KG1 (cell line): ENCODE data around the gene CDKN2A.
A peak's percentile ranks its signal among the peaks of the same experiment; 100 is the strongest.

ENCODE experiments used
- DNase-seq: peaks from one replicate; lab custom pipeline; 2025; lab: John Stamatoyannopoulos, UW

CDKN2A gene

GRCh38 chr9:21993893-21994555, at the start of gene CDKN2A:
Gene CDKN2A (minus strand): TSS chr9:21994392.
- DNase-seq: no peak

GRCh38 chr9:22043928-22044327, 49.7 kb upstream of the CDKN2A start:
- DNase-seq: no peak

GRCh38 chr9:22041775-22042174, 47.6 kb upstream of the CDKN2A start:
- no peak for DNase-seq

DNA sequence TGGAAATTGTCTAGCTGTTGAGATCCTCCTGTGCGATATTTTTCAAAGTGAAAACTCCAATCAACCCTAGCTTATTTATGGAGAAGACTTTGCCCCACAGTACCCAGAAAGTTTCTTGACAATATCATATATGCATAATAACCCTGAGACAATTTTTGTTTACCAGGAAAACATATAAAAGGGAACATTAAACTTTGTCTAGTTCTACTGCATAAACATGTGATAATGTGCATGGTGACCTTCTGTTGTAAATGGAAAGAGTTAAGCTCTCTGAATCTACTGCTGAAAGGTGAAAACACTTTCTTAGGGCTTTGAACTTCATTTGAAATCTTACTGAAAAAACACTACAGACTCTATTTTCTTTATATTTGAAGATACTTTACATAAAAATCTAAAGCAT, 47.2 kb upstream of the CDKN2A start:
- no peak for DNase-seq

DNA sequence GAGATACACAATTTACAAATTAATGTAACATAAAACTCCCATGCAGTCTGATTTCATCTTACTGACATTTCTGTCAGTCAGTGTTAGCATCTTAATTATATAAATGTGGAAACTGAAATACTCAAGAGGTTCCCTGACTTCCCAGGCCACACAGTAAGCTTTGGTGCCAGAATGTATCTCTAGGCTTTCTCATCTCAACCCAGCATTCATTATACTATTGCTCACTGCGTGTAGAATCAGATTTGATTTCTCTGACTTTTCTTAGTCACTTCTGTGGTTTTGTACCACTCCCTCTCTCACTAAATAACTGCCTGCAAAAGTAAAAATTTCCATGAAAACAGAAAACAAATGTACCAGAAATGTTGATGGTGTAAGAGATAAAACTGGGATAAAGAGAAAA, 46.6 kb upstream of the CDKN2A start:
- no peak for DNase-seq

DNA sequence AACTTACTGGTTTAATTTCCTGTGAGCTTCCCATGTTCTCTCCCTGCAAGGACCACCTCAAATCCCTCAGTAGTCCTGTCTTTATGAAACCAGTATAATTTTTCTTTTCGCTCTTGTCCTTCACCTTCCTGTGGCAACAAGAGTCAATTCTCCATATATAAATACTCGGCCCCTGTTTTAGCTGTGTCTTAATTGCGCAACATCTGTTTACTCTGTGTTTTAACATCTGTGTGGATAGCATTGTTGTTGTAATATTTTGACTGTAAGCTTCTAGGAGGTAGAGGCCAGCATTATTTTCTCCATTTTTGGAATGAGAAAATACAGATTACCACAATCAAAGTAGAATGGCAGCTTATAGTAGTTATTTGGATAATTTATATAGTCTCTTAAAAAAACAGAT, 45.1 kb upstream of the CDKN2A start:
- no peak for DNase-seq

- no peak for DNase-seq
These were observed 43.9 kb upstream of the CDKN2A start for GRCh38 chr9:22037954-22038690.

DNA sequence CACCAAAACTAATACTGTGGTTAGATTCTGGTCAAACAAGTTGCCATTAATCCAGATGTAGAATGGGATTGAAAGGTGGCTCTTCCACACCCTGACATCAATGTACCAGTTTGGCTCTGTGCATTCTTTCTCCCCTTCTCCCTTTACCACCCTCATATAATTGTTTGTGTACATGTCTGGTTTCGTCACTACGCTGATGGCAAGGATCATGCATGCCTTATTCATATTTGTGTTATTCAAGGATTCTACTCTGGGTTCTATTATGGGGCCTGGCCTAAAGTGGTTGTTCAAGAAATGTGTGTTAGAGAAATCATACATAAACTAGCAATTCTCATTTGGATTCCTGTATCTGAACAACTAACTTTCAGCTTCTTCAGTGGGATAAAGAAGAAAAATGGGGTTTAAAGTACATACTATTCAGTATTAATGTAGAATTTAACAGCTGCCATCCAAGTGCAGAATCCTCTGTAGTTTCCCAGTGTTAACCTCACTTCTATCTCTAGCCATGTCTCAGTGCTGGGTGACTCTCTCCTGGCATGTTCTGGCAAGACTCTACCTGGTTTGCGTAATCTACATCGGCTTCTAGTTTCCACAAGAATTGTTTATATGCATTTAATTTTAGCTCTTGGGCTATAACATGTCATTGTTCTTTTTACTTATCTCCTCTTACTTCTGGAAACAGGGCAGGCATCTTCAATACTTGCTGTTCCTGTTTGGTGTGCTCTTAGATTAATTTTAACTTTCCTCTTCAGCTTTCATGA, 42.9 kb upstream of the CDKN2A start:
- no peak for DNase-seq

DNA sequence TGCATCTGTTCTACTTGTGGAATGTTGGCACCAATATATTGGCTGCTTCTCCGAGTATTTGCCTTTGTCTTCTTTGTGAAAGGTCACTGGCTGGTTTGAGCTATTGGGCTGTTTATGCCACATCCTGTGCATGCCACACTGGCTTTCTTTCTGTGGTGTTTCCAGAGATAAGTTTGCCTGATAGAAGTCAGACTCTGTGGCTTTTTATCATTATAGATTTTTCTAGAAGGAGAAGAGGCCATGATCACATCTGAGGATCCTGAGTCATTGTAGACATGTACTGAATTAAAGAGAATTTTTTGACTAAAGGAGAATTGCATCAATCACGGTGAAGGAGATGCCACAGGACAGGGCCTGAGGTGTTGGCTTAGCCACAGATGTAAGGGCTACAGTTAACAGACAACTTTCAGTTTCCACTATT, 41.4 kb upstream of the CDKN2A start:
- DNase-seq: no peak

GRCh38 chr9:22033012-22033630, 38.9 kb upstream of the CDKN2A start:
- DNase-seq: no peak

- DNase-seq: no peak
These were observed 37.6 kb upstream of the CDKN2A start for GRCh38 chr9:22031655-22032411.

GRCh38 chr9:22030101-22030598, 36.0 kb upstream of the CDKN2A start:
- DNase-seq: peak; percentile 45

DNA sequence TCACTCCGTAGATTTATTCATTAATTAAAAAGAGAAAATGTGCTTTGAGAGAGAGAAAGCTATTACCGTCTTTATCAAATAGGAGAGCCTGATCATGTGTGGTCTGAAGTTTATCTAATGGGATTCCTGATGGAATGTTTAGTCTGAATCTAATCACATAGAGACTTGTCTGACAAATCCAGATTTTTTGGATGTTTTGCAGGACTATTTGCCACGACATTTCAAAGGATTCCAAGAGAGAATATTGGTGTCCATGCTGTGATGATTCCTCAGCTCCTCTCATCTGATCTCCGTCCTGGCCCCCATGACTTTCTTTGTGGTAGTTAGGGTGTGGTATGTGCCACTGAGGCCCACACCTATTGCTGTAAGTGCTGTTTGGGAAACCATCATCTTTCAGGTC, 35.0 kb upstream of the CDKN2A start:
- DNase-seq: no peak

DNA sequence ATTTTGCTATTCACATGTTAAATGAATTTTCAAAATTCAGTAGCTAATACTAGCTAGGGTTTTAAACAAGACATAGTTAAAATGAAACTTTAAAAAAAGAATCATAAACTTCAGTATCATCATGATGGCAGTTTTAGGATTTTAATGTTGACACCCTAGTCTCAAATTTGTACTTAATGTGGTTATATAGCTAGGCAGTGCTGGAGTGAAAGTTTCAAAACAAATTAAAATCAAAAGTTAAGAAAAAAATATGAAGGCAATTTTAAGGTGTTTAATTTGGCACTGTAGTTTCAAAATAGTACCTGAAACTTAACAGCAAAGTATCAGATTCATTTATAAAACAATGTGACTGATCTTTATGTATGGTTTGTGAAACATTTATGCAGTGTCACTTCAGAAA, 34.2 kb upstream of the CDKN2A start:
- no peak for DNase-seq

- no peak for DNase-seq
These were observed 32.5 kb upstream of the CDKN2A start for GRCh38 chr9:22026696-22027095.

- no peak for DNase-seq
These were observed 28.2 kb upstream of the CDKN2A start for GRCh38 chr9:22022396-22022795.

- DNase-seq: no peak
These were observed 16.9 kb upstream of the CDKN2A start for GRCh38 chr9:22010866-22011625.

GRCh38 chr9:22009506-22009867, 15.3 kb upstream of the CDKN2A start:
- DNase-seq: no peak

GRCh38 chr9:22008717-22009505, 14.7 kb upstream of the CDKN2A start, which contains the start of gene CDKN2B:
Gene CDKN2B (minus strand): TSS chr9:22009305. CDS start chr9:22008953, 352 bp downstream.
- no peak for DNase-seq

DNA sequence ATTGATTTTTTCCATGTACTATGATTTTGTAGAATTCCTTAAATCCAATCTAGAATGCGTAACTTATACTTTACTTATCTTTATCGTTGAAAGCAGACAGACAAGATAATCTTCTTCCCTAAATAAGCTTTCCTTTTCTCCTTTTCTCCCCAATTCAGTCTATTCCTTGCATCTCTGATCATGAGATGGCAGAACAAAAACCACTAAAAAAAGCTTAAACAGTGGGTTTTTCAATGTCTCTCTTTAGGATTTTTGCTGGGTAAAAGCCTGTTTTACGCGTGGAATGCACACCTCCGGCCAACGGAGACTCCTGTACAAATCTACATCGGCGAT, 14.2 kb upstream of the CDKN2A start:
- no peak for DNase-seq
